Measurements from ENCODE around the gene ARMC10.
"Not testable (repeated sequence)": the region's sequence is repeated elsewhere in the genome, so short reads cannot be mapped to it uniquely, and the experiment has no call there.

Gene ARMC10

DNA sequence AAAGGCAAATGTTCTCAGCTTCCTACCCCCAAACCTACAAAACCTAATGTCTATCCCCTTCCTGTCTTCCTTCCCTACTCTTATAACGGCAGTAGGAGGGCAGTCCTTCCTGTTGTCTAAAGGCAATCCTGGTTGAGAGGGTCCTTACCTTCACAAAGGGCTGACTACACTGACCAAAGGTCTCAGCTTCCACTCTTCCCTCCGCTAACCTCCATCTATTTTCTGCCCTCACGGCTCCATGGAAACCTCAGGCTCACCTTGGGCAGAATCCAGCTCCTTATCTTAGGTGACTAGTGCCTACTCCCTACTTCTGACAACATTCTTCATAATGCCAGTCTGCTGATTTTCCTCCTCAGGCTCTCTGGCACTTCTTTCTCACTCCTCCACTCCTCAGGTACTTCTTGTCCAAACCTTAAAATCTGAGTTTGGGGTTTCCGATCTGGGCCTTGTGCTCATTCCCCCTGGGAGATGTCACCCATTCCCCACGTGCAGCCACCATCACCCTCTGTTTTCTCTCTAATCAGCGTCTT, 886 bp upstream of the ARMC10 start:
- H3K79me2 ChIP-seq (ENCODE audit: control insufficient read depth, insufficient read depth, low read length), result peaks cover 9% of the 10 kb centered on the region
- no peaks in the 10 kb centered on the region for H3K36me3 ChIP-seq (ENCODE audit: control insufficient read depth, insufficient read depth, low read length)
- H2BK120ac ChIP-seq (ENCODE audit: low read depth, low read length), result no peak overlapping the region
- peak overlapping the region; percentile 68 for H3K9ac ChIP-seq (ENCODE audit: low read length)
- no peak overlapping the region for H3K18ac ChIP-seq (ENCODE audit: low read length)
- no peak overlapping the region for H2BK15ac ChIP-seq (replicated peaks; ENCODE audit: low read depth)
- H3K27me3 ChIP-seq (ENCODE audit: insufficient read depth, low read length, poor library complexity), result no peaks in the 10 kb centered on the region
- peaks cover 5% of the 10 kb centered on the region for H3K79me1 ChIP-seq (ENCODE audit: low read length)
- H4K5ac ChIP-seq (ENCODE audit: low read length), result no peak overlapping the region
- no peak overlapping the region for H3K27ac ChIP-seq (ENCODE audit: low read depth, low read length)
- WGBS (ENCODE audit: extremely low coverage, insufficient coverage, low lambda C conversion rate), result no CpG with 5 or more reads among the region's 6 CpGs
- H3K4me2 ChIP-seq (ENCODE audit: low read length), result peak overlapping the region; percentile 76
- no peak overlapping the region for H2AK5ac ChIP-seq (ENCODE audit: low read length)
- peak; percentile 26 for DNase-seq
- H3K56ac ChIP-seq (ENCODE audit: low read length), result peak overlapping the region; percentile 92
- no peak overlapping the region for H4K8ac ChIP-seq (ENCODE audit: low read depth, low read length)
- no peak overlapping the region for H3K23ac ChIP-seq (ENCODE audit: low read length)
- H3K4me1 ChIP-seq (ENCODE audit: control insufficient read depth, low read depth, low read length), result peaks cover 3% of the 10 kb centered on the region
- peak overlapping the region; percentile 97 for H3K4me3 ChIP-seq (ENCODE audit: low read length)
- no peak overlapping the region for H2BK5ac ChIP-seq (ENCODE audit: low read length)
- no peak overlapping the region for H3K4ac ChIP-seq (ENCODE audit: low read depth, low read length)

DNA sequence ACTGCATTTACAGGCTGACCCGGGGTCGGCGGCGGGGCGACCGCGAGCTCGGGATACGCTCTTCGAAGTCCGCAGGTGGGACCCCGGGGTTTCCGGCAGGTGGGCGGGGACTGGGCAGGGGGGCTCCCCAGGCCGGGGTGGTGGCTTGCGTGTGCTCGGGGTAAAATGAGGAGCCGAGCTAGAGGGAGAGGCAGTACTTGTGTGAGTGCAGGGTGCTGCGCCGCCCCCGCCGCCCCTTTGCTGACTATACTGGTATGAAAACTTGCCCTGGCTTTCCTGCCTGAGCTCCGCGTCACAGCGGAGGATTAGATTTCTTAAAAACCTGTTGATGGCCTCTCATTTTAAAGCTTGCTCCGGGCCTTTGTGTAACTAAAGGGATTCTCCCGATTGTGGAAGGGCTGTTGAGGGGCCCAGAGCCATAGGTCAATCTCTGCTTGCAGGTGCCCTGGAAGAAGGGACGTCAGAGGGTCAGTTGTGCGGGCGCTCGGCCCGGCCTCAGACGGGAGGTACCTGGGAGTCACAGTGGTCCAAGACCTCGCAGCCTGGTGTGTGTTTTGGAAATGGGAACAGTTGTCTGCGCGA, 488 bp downstream of the ARMC10 start:
- no peak overlapping the region for H2BK120ac ChIP-seq (ENCODE audit: low read depth, low read length)
- H3K79me1 ChIP-seq (ENCODE audit: low read length), result peaks cover 5% of the 10 kb centered on the region
- H2BK5ac ChIP-seq (ENCODE audit: low read length), result no peak overlapping the region
- no peak overlapping the region for H2BK15ac ChIP-seq (replicated peaks; ENCODE audit: low read depth)
- H4K8ac ChIP-seq (ENCODE audit: low read depth, low read length), result no peak overlapping the region
- H3K9ac ChIP-seq (ENCODE audit: low read length), result peak overlapping the region; percentile 68
- H3K18ac ChIP-seq (ENCODE audit: low read length), result peak overlapping the region; percentile 62
- no peak overlapping the region for H4K5ac ChIP-seq (ENCODE audit: low read length)
- peaks cover 3% of the 10 kb centered on the region for H3K4me1 ChIP-seq (ENCODE audit: control insufficient read depth, low read depth, low read length)
- no peaks in the 10 kb centered on the region for H3K36me3 ChIP-seq (ENCODE audit: control insufficient read depth, insufficient read depth, low read length)
- no peak overlapping the region for H3K23ac ChIP-seq (ENCODE audit: low read length)
- no peak overlapping the region for H3K4ac ChIP-seq (ENCODE audit: low read depth, low read length)
- H3K56ac ChIP-seq (ENCODE audit: low read length), result peak overlapping the region; percentile 92
- H3K27me3 ChIP-seq (ENCODE audit: insufficient read depth, low read length, poor library complexity), result no peaks in the 10 kb centered on the region
- no CpG with 5 or more reads among the region's 36 CpGs for WGBS (ENCODE audit: extremely low coverage, insufficient coverage, low lambda C conversion rate)
- DNase-seq, result peak; percentile 64
- peak overlapping the region; percentile 95 for H3K27ac ChIP-seq (ENCODE audit: low read depth, low read length)
- peak overlapping the region; percentile 35 for H3K4me2 ChIP-seq (ENCODE audit: low read length)
- H3K4me3 ChIP-seq (ENCODE audit: low read length), result peak overlapping the region; percentile 31
- H3K79me2 ChIP-seq (ENCODE audit: control insufficient read depth, insufficient read depth, low read length), result peaks cover 10% of the 10 kb centered on the region
- no peak overlapping the region for H2AK5ac ChIP-seq (ENCODE audit: low read length)

DNA sequence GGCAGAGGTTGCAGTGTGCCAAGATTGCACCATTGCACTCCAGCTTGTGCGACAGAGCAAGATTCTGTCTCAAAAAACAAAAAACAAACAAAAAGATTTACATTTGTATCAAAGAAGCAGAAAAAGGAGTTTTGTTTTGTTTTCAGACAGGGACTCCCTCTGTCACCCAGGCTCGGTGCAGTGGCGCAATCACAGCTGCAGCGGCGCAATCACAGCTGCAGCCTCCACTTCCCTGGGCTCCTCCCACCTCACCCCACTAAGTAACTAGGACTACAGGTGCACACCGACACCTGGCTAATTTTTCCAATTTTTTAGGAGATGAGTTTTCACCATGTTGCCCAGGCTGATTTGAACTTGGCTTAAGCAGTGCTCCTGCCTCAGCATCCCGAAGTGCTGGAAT, 1.8 kb downstream of the ARMC10 start:
- no peaks in the 10 kb centered on the region for H3K36me3 ChIP-seq (ENCODE audit: control insufficient read depth, insufficient read depth, low read length)
- H3K79me1 ChIP-seq (ENCODE audit: low read length), result peaks cover 5% of the 10 kb centered on the region
- H3K79me2 ChIP-seq (ENCODE audit: control insufficient read depth, insufficient read depth, low read length), result peaks cover 10% of the 10 kb centered on the region
- H2AK5ac ChIP-seq (ENCODE audit: low read length), result no peak overlapping the region
- H3K4ac ChIP-seq (ENCODE audit: low read depth, low read length), result no peak overlapping the region
- H2BK5ac ChIP-seq (ENCODE audit: low read length), result no peak overlapping the region
- no peak overlapping the region for H2BK15ac ChIP-seq (replicated peaks; ENCODE audit: low read depth)
- no peak for DNase-seq
- H2BK120ac ChIP-seq (ENCODE audit: low read depth, low read length), result no peak overlapping the region
- H3K9ac ChIP-seq (ENCODE audit: low read length), result no peak overlapping the region
- H3K18ac ChIP-seq (ENCODE audit: low read length), result no peak overlapping the region
- no CpG with 5 or more reads among the region's 7 CpGs for WGBS (ENCODE audit: extremely low coverage, insufficient coverage, low lambda C conversion rate)
- no peak overlapping the region for H4K5ac ChIP-seq (ENCODE audit: low read length)
- no peak overlapping the region for H3K27ac ChIP-seq (ENCODE audit: low read depth, low read length)
- no peaks in the 10 kb centered on the region for H3K27me3 ChIP-seq (ENCODE audit: insufficient read depth, low read length, poor library complexity)
- no peak overlapping the region for H3K4me3 ChIP-seq (ENCODE audit: low read length)
- peaks cover 6% of the 10 kb centered on the region for H3K4me1 ChIP-seq (ENCODE audit: control insufficient read depth, low read depth, low read length)
- H4K8ac ChIP-seq (ENCODE audit: low read depth, low read length), result no peak overlapping the region
- no peak overlapping the region for H3K4me2 ChIP-seq (ENCODE audit: low read length)
- no peak overlapping the region for H3K23ac ChIP-seq (ENCODE audit: low read length)
- H3K56ac ChIP-seq (ENCODE audit: low read length), result no peak overlapping the region

DNA sequence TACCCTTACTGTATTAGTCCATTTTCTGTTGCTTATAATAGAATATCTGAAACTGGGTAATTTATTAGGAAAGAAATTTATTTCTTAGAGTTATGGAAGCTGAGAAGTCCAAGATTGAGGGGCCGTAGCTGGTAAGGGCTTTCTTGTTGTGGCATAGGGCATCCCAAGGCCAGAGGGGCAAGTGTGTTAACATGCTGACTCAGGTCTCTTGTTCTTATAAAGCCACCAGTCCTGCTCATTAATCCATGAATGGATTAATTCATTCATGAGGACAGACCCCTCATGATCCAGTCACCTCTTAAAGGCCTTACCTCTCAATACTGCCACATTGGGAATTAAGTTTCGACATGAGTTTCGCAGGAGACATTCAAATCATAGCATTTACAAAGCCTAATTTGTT, 2.4 kb downstream of the ARMC10 start:
- WGBS (ENCODE audit: extremely low coverage, insufficient coverage, low lambda C conversion rate), result no CpG with 5 or more reads among the region's 3 CpGs
- no peak overlapping the region for H2BK15ac ChIP-seq (replicated peaks; ENCODE audit: low read depth)
- H3K27ac ChIP-seq (ENCODE audit: low read depth, low read length), result no peak overlapping the region
- DNase-seq, result no peak
- no peak overlapping the region for H4K5ac ChIP-seq (ENCODE audit: low read length)
- H2BK5ac ChIP-seq (ENCODE audit: low read length), result no peak overlapping the region
- no peak overlapping the region for H3K23ac ChIP-seq (ENCODE audit: low read length)
- no peak overlapping the region for H3K56ac ChIP-seq (ENCODE audit: low read length)
- peaks cover 10% of the 10 kb centered on the region for H3K79me2 ChIP-seq (ENCODE audit: control insufficient read depth, insufficient read depth, low read length)
- H3K27me3 ChIP-seq (ENCODE audit: insufficient read depth, low read length, poor library complexity), result no peaks in the 10 kb centered on the region
- no peaks in the 10 kb centered on the region for H3K36me3 ChIP-seq (ENCODE audit: control insufficient read depth, insufficient read depth, low read length)
- H2AK5ac ChIP-seq (ENCODE audit: low read length), result no peak overlapping the region
- no peak overlapping the region for H3K4ac ChIP-seq (ENCODE audit: low read depth, low read length)
- no peak overlapping the region for H3K4me2 ChIP-seq (ENCODE audit: low read length)
- H2BK120ac ChIP-seq (ENCODE audit: low read depth, low read length), result no peak overlapping the region
- no peak overlapping the region for H4K8ac ChIP-seq (ENCODE audit: low read depth, low read length)
- H3K9ac ChIP-seq (ENCODE audit: low read length), result no peak overlapping the region
- H3K79me1 ChIP-seq (ENCODE audit: low read length), result peaks cover 5% of the 10 kb centered on the region
- no peak overlapping the region for H3K4me3 ChIP-seq (ENCODE audit: low read length)
- peaks cover 6% of the 10 kb centered on the region for H3K4me1 ChIP-seq (ENCODE audit: control insufficient read depth, low read depth, low read length)
- H3K18ac ChIP-seq (ENCODE audit: low read length), result no peak overlapping the region

DNA sequence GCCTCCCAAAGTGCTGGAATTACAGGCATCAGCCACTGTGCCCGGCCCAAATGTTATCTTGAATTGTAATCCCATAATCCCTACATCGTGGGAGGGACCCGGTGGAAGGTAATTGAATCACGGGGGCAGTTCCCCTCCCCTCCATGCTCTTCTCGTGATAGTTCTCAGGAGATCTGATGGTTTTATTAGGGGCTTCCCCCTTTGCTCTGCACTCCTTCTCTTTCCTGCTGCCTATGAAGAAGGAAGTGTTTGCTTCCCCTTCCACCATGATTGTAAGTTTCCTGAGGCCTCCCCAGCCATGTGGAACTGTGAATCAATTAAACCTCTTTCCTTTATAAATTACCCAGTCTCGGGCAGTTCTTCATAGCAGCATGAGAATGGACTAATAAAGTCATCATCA, 3.3 kb downstream of the ARMC10 start:
- not testable (repeated sequence) for H2AK5ac ChIP-seq (ENCODE audit: low read length); H3K27me3 ChIP-seq (ENCODE audit: insufficient read depth, low read length, poor library complexity); H3K4me3 ChIP-seq (ENCODE audit: low read length); H3K9ac ChIP-seq (ENCODE audit: low read length); H2BK5ac ChIP-seq (ENCODE audit: low read length); H4K5ac ChIP-seq (ENCODE audit: low read length); H3K56ac ChIP-seq (ENCODE audit: low read length); H3K4me1 ChIP-seq (ENCODE audit: control insufficient read depth, low read depth, low read length); H3K27ac ChIP-seq (ENCODE audit: low read depth, low read length); H4K8ac ChIP-seq (ENCODE audit: low read depth, low read length); H2BK15ac ChIP-seq (replicated peaks; ENCODE audit: low read depth); H3K23ac ChIP-seq (ENCODE audit: low read length); H3K4me2 ChIP-seq (ENCODE audit: low read length); H2BK120ac ChIP-seq (ENCODE audit: low read depth, low read length); H3K4ac ChIP-seq (ENCODE audit: low read depth, low read length); H3K36me3 ChIP-seq (ENCODE audit: control insufficient read depth, insufficient read depth, low read length); H3K79me1 ChIP-seq (ENCODE audit: low read length); H3K18ac ChIP-seq (ENCODE audit: low read length)
- no CpG with 5 or more reads among the region's 6 CpGs for WGBS (ENCODE audit: extremely low coverage, insufficient coverage, low lambda C conversion rate)
- peaks cover 10% of the 10 kb centered on the region for H3K79me2 ChIP-seq (ENCODE audit: control insufficient read depth, insufficient read depth, low read length)
- DNase-seq, result peak; percentile 36

GRCh38 chr7:103079836-103080235, 4.9 kb downstream of the ARMC10 start:
- H3K4me2 ChIP-seq (ENCODE audit: low read length), result no peak overlapping the region
- H2BK5ac ChIP-seq (ENCODE audit: low read length), result no peak overlapping the region
- no peak overlapping the region for H3K4me3 ChIP-seq (ENCODE audit: low read length)
- no peak overlapping the region for H3K9ac ChIP-seq (ENCODE audit: low read length)
- no peak overlapping the region for H2BK15ac ChIP-seq (replicated peaks; ENCODE audit: low read depth)
- no peaks in the 10 kb centered on the region for H3K36me3 ChIP-seq (ENCODE audit: control insufficient read depth, insufficient read depth, low read length)
- peaks cover 5% of the 10 kb centered on the region for H3K79me1 ChIP-seq (ENCODE audit: low read length)
- H4K8ac ChIP-seq (ENCODE audit: low read depth, low read length), result no peak overlapping the region
- no peak overlapping the region for H2BK120ac ChIP-seq (ENCODE audit: low read depth, low read length)
- no CpG with 5 or more reads among the region's 3 CpGs for WGBS (ENCODE audit: extremely low coverage, insufficient coverage, low lambda C conversion rate)
- H3K56ac ChIP-seq (ENCODE audit: low read length), result no peak overlapping the region
- no peak overlapping the region for H4K5ac ChIP-seq (ENCODE audit: low read length)
- H3K79me2 ChIP-seq (ENCODE audit: control insufficient read depth, insufficient read depth, low read length), result peaks cover 10% of the 10 kb centered on the region
- H3K27ac ChIP-seq (ENCODE audit: low read depth, low read length), result no peak overlapping the region
- H3K4me1 ChIP-seq (ENCODE audit: control insufficient read depth, low read depth, low read length), result peaks cover 5% of the 10 kb centered on the region
- H3K23ac ChIP-seq (ENCODE audit: low read length), result no peak overlapping the region
- H3K4ac ChIP-seq (ENCODE audit: low read depth, low read length), result no peak overlapping the region
- no peaks in the 10 kb centered on the region for H3K27me3 ChIP-seq (ENCODE audit: insufficient read depth, low read length, poor library complexity)
- no peak for DNase-seq
- H2AK5ac ChIP-seq (ENCODE audit: low read length), result no peak overlapping the region
- H3K18ac ChIP-seq (ENCODE audit: low read length), result no peak overlapping the region

Data from mesendoderm (in vitro differentiated cells).